ENCODE results near the gene BTG1.

DNA sequence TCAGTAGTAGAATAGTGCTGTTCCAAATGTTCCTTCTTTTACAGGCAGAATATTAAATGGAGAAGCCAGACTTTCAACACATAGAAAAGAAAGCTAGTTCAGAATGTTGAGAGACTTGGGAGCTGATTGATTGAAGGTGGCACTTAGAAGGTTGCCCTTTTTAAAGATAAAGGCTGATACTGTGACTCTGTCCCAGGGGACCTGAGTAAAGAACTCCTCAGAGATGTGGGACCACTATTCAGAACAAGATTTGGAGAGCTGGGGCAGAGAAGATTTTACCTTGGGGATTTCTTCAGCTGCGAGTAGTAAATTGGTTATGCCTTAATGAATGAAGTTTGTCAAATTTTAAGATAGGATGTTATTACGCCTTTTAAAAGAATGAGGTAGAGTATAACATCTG lies 21.4 kb upstream of the BTG1 start:
- TF ChIP-seq SUZ12 (IDR thresholded peaks at IDR 0.05) (no peak), BHLHE40 (IDR thresholded peaks at IDR 0.05; ENCODE audit: borderline replicate concordance) (no peak), FOXM1 (IDR thresholded peaks at IDR 0.05; ENCODE audit: borderline replicate concordance) (no peak), FOXA1 (IDR thresholded peaks at IDR 0.05) (no peak), L3MBTL2 (conservative IDR thresholded peaks at IDR 0.05) (no peak), ELF4 (IDR thresholded peaks at IDR 0.05) (no peak), CTBP1 (IDR thresholded peaks at IDR 0.05; ENCODE audit: borderline replicate concordance) (no peak), ARNT (IDR thresholded peaks at IDR 0.05) (no peak), ZNF384 (IDR thresholded peaks at IDR 0.05) (no peak), SP1 (IDR thresholded peaks at IDR 0.05) (no peak)
- TF ChIP-seq, protein P1, sequence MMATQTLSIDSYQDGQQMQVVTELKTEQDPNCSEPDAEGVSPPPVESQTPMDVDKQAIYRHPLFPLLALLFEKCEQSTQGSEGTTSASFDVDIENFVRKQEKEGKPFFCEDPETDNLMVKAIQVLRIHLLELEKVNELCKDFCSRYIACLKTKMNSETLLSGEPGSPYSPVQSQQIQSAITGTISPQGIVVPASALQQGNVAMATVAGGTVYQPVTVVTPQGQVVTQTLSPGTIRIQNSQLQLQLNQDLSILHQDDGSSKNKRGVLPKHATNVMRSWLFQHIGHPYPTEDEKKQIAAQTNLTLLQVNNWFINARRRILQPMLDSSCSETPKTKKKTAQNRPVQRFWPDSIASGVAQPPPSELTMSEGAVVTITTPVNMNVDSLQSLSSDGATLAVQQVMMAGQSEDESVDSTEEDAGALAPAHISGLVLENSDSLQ (IDR thresholded peaks at IDR 0.05): no peak

Data from HEK293T (cell line).